Anterior cingulate cortex (tissue), 58 donors: ENCODE results near the gene GKN1.
"Not testable (repeated sequence)": the region's sequence is repeated elsewhere in the genome, so short reads cannot be mapped to it uniquely, and the experiment has no call there.

Source experiments
- DNase-seq, 58 donors: peaks; one replicate each; lab custom pipeline; 2025; lab: John Stamatoyannopoulos, UW

The GKN1 gene

GRCh38 chr2:68955432-68955831 lies 19.0 kb upstream of the GKN1 start:
- not testable (repeated sequence) for DNase-seq

GRCh38 chr2:68959001-68959400 lies 15.4 kb upstream of the GKN1 start:
- DNase-seq = no peak

DNA sequence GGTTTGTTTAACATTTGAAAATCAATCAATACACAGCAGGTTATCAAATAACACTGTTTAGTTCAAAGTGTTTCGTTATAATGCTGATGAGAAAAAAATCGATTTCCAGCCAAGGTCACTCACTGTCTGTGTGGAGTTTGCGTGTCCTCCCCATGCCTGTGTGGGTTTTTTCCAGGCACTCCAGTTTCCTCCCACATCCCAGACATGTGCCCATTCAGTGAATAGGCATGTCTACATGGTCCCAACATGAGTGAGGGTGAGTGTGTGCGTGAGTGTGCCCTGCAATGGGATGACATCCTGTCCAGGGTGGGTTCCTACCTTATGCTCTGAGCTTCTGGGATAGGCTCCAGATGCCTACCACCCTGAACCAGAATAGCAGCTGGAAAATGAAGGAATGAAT lies 13.1 kb upstream of the GKN1 start:
- DNase-seq = no peak

GRCh38 chr2:68964282-68964681 lies 10.2 kb upstream of the GKN1 start:
- no peak for DNase-seq

DNA sequence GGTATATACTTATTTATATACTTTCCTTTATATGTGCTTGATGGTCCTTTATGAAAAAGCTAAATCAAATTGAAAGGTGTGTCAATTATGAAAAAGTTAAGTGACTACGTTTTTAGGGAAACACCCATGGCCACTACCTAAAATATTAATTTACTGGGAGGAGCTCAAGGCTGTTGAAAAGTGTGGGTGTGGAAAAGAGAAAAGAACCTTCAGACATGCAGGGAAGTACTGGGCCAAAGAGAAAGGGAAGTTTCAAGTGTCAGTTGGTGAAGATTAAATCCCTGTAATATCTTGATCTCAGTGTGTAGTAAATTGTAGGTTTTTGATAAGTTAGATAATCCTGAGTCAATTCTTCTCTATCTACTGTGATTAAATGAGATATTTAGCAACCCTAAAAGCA lies 6.2 kb upstream of the GKN1 start:
- no peak for DNase-seq

DNA sequence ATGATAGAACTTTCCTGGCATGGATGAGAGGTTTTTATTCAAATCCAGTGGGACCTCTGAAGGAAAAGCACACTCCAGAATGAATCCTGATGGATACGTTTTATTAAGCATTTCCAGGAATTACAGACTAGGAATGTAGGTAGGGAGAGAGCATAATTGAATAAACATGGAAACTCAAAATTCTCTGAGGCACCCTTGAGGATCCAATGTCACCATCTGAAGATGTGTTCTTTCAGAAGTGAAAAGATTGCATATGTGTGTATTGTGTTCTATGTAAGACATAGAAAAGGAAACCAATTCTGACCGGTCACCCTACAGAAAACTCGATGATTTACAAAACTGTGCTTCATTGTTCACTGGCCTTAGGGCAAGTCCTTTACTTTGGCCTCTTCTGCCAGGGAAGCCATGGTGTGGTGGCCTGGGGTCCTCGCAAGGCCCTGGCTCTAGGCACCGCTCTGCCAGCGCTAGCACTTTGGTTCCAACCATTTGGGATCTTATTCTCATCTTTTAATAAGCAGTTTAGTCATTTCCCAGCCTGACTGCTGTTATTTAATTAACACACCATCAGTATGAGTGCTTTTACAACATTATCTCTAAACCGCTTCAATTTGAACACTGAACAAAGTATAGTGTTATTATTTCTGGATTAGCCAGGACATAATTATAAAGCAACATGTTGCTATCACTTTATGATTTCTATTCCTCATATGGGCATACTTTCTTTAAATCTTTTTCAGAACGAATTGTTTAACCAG lies 4.5 kb upstream of the GKN1 start:
- no peak for DNase-seq

- no peak for DNase-seq
These were observed 3.7 kb upstream of the GKN1 start for GRCh38 chr2:68970566-68971265.

GRCh38 chr2:68971591-68972231 lies 2.7 kb upstream of the GKN1 start:
- no peak for DNase-seq

DNA sequence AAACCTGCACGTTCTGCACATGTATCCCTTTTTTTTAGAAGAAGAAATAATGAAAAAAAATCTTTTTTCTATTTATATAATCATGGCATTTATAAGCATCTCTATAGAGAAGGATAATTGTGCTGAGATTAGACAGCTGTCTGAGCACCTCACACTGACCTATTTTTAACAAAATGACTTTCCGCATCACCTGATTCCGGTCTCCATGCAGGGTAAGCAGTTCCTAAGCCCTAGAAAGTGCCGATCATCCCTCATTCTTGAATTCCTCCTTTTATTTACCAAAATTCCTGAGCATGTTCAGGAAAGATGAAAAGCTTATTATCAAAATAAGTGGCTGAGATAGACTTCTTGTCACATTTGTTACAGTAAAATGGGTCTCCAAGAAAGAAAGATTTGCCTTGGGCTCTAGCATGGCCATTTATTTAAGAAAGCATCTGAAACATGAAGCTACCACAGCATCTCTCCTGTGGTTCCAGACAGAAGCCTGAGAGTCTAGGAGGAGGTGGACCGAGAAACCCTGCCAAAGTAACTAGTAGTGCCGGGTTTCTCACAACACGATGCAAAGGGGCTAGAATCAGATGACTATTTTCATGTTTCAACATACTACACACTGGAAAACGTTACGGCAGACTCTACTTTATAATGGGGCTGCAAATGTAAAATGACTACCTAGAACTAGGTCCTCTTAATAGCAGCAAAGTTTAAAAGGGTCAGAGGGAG lies 670 bp downstream of the GKN1 start:
- DNase-seq = peak in 1 of 58 donors; percentile 5

- DNase-seq = no peak
These were observed 1.4 kb downstream of the GKN1 start for GRCh38 chr2:68975844-68976243.

- no peak for DNase-seq
These were observed 3.0 kb downstream of the GKN1 start for GRCh38 chr2:68977453-68977852.

- no peak for DNase-seq
These were observed 3.7 kb downstream of the GKN1 start for GRCh38 chr2:68978098-68978497.

- no peak for DNase-seq
These were observed 6.5 kb downstream of the GKN1 start for GRCh38 chr2:68980956-68981355.

- DNase-seq = peak in 11 of 58 donors; percentile 2 to 29 (median 13)
These were observed 12.6 kb downstream of the GKN1 start for GRCh38 chr2:68987021-68987503.

DNA sequence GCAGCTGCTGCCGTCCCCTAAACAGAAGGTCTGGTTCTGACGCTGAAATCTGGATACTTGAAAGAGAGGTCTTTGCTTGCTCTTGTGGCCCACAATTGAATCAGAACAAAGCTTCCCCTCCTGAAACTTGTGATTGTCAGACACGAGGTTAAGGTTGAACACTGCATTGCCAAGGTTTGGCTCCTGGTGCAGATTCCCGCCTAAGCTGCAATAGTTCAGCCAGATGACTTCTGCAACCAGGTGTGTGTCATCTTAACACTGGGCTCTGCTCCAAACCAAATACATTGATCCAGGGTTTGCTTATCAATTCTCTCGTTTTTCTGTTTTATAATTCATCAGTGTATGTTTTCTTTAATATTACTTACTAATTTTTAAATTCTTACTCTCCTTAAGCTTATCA lies 14.6 kb downstream of the GKN1 start:
- no peak for DNase-seq

DNA sequence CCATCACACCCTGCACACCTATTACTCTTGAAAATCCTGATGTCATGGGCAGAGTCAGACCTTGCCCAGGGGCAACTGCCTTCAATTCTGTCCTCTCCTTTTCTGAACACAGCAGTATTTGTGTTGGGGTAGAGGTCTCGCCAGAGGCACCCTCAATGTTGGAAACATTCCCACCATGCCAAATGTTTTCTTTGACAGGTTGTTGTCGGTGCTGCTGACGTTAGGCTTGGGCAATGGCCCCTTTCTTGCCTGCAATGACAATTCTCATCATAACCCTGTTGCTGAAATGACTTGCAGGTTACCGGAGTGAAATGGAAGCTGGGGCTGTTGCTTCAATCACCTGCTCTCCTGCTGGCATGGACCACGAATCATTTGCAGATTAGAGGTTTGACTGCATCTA lies 17.9 kb downstream of the GKN1 start:
- DNase-seq = no peak

DNA sequence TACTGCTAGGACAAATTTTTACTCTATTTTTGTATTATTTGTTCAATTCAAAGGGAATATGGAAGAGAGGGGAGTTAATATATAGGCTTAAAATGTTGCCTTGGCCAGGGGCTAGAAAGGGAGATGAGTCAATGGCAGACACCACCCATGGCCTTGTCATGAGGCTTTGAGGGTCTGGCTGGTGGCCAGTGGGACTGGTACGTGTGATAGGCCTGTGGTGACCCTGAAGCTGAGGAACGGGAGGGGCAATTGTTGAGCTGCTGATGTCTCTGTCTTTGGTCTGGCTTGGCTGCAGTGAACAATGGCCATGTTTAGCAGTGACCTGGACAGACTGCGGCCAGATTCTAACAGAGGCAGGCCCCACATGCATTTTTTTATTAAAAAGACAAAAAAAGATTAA lies 18.5 kb downstream of the GKN1 start:
- no peak for DNase-seq

GRCh38 chr2:68993660-68994059 lies 19.2 kb downstream of the GKN1 start:
- DNase-seq = no peak

- no peak for DNase-seq
These were observed 20.4 kb downstream of the GKN1 start for GRCh38 chr2:68994864-68995263.

GRCh38 chr2:68995916-68996315 lies 21.5 kb downstream of the GKN1 start:
- DNase-seq = no peak

GRCh38 chr2:68997401-68997800 lies 23.0 kb downstream of the GKN1 start:
- no peak for DNase-seq
